ENCODE results near the gene CAPN13.

DNA sequence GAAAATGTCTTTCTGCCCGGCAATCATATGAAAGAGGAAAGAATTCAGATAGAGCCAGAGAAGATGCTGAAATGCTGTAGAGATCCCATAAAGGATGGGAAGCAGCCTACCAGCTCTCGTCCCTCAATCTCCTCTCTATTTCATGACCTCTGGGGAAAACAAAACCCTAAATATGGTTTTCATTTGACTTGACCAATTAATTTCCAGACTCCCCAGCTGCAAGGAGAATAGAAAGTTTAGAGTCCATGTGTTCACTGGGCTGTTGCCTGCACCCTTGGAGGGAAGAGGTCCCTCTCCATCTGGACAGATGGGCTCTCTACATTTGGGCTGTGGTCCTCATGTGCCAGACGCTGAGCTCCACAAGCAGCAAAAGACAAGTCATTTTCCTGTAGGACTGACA lies 40.6 kb downstream of the CAPN13 start:
- TF ChIP-seq, protein P1, sequence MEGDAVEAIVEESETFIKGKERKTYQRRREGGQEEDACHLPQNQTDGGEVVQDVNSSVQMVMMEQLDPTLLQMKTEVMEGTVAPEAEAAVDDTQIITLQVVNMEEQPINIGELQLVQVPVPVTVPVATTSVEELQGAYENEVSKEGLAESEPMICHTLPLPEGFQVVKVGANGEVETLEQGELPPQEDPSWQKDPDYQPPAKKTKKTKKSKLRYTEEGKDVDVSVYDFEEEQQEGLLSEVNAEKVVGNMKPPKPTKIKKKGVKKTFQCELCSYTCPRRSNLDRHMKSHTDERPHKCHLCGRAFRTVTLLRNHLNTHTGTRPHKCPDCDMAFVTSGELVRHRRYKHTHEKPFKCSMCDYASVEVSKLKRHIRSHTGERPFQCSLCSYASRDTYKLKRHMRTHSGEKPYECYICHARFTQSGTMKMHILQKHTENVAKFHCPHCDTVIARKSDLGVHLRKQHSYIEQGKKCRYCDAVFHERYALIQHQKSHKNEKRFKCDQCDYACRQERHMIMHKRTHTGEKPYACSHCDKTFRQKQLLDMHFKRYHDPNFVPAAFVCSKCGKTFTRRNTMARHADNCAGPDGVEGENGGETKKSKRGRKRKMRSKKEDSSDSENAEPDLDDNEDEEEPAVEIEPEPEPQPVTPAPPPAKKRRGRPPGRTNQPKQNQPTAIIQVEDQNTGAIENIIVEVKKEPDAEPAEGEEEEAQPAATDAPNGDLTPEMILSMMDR (IDR thresholded peaks at IDR 0.05): no peak
- TF ChIP-seq POLR2AphosphoS5 (IDR thresholded peaks at IDR 0.05) (no peak), POLR2A (IDR thresholded peaks at IDR 0.05) (no peak)

Data from breast epithelium (tissue), 3 donors.